MM.1S (cell line): Measurements from ENCODE around the gene ARID4B.

Source experiments
- DNase-seq: peaks from one replicate; pipeline ENCODE4 v3.0.0-alpha.2; 2015
- H2AFZ ChIP-seq: fragments of 300-600 bp; sonication (generic); 2 replicates; pipeline ENCODE4 v1.6.0; 2016; ENCODE audit warnings: antibody characterized with exemption, low read length
- H3F3A ChIP-seq: fragments of 300-600 bp; sonication (generic); 2 replicates; pipeline ENCODE4 v1.6.1; 2016; ENCODE audit warnings: mild to moderate bottlenecking, antibody characterized with exemption, low read length, moderate library complexity, mixed read lengths; ENCODE audit not compliant: insufficient read depth
- H3K27ac ChIP-seq: fragments of 300-600 bp; sonication (generic); 2 replicates; pipeline ENCODE4 v1.5.1; 2016; ENCODE audit warnings: mild to moderate bottlenecking, low read length
- H3K27me3 ChIP-seq: fragments of 300-600 bp; sonication (generic); replicated peaks from 2 replicates; pipeline ENCODE4 v1.6.0; 2016; ENCODE audit warnings: low read length; ENCODE audit not compliant: insufficient read depth
- H3K36me3 ChIP-seq: fragments of 300-600 bp; sonication (generic); replicated peaks from 2 replicates; pipeline ENCODE4 v1.6.1; 2016; ENCODE audit warnings: mild to moderate bottlenecking, low read length, mixed read lengths; ENCODE audit not compliant: insufficient read depth
- H3K4me1 ChIP-seq: fragments of 300-600 bp; sonication (generic); 2 replicates; pipeline ENCODE4 v1.6.1; 2016; ENCODE audit warnings: low read length, mixed read lengths
- H3K4me2 ChIP-seq: fragments of 300-600 bp; sonication (generic); 2 replicates; pipeline ENCODE4 v1.6.0; 2016; ENCODE audit warnings: low read depth, low read length
- H3K4me3 ChIP-seq: fragments of 300-600 bp; sonication (generic); 2 replicates; pipeline ENCODE4 v1.5.1; 2016; ENCODE audit warnings: low read length, mixed read lengths
- H3K79me2 ChIP-seq: fragments of 300-600 bp; sonication (generic); 2 replicates; pipeline ENCODE4 v1.6.1; 2016; ENCODE audit warnings: mixed run types, low read length, mixed read lengths
- H3K9ac ChIP-seq: fragments of 300-600 bp; sonication (generic); 2 replicates; pipeline ENCODE4 v1.6.1; 2016; ENCODE audit warnings: low read length, mixed read lengths
- H3K9me2 ChIP-seq: fragments of 300-600 bp; sonication (generic); replicated peaks from 2 replicates; pipeline ENCODE4 v1.6.1; 2016; ENCODE audit warnings: mild to moderate bottlenecking, low read length, mixed read lengths; ENCODE audit not compliant: insufficient read depth
- H3K9me3 ChIP-seq: fragments of 300-600 bp; sonication (generic); replicated peaks from 2 replicates; pipeline ENCODE4 v1.6.1; 2016; ENCODE audit warnings: mild to moderate bottlenecking, low read length, mixed read lengths; ENCODE audit not compliant: insufficient read depth
- H4K20me1 ChIP-seq: fragments of 300-600 bp; sonication (generic); 2 replicates; pipeline ENCODE4 v1.6.1; 2016; ENCODE audit warnings: mild to moderate bottlenecking, low read length, moderate library complexity, mixed read lengths; ENCODE audit not compliant: insufficient read depth
- EZH2 ChIP-seq: fragments of 300-600 bp; sonication (generic); optimal IDR thresholded peaks from 2 replicates; pipeline ENCODE3; 2017; ENCODE audit warnings: low read depth, mild to moderate bottlenecking, antibody characterized with exemption, low read length, mixed read lengths
- EZH2phosphoT487 ChIP-seq: fragments of 300-600 bp; sonication (generic); IDR thresholded peaks from 2 replicates; pipeline ENCODE4 v1.6.1; 2018; ENCODE audit warnings: antibody characterized with exemption, low read length
- TF ChIP-seq, protein P1 (sequence below): fragments of 300-600 bp; sonication (generic); IDR thresholded peaks from 2 replicates; pipeline ENCODE4 v1.5.1; 2016; ENCODE audit warnings: antibody characterized with exemption, low read length, mixed read lengths

ARID4B gene

DNA sequence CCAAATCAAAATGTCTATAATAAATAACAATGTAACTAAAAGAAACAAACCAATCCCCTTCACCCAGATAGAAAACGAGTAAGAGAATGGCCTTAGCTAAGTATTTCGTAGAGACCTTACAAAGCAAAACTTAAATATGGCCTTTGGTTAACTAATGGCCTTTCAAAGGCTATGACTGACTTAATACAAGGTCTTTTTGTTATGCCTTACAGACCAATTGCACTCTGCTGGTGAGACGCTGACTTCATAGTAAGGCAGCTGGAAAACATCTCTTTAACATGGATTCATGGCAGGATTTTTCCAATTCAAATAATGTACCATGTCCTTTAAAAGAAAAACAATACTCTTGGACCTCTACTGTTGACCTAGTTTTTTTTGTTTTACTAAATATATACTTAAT is 23.5 kb upstream of the ARID4B start:
- H3K36me3 ChIP-seq: no peaks in the 10 kb centered on the region
- no peak for DNase-seq
- no peaks in the 10 kb centered on the region for H3K9me3 ChIP-seq
- no peak overlapping the region for H3K4me3 ChIP-seq
- H3K4me1 ChIP-seq: no peaks in the 10 kb centered on the region
- H4K20me1 ChIP-seq: no peaks in the 10 kb centered on the region
- no peak for TF ChIP-seq EZH2
- no peak for TF ChIP-seq EZH2phosphoT487
- TF ChIP-seq, protein P1, sequence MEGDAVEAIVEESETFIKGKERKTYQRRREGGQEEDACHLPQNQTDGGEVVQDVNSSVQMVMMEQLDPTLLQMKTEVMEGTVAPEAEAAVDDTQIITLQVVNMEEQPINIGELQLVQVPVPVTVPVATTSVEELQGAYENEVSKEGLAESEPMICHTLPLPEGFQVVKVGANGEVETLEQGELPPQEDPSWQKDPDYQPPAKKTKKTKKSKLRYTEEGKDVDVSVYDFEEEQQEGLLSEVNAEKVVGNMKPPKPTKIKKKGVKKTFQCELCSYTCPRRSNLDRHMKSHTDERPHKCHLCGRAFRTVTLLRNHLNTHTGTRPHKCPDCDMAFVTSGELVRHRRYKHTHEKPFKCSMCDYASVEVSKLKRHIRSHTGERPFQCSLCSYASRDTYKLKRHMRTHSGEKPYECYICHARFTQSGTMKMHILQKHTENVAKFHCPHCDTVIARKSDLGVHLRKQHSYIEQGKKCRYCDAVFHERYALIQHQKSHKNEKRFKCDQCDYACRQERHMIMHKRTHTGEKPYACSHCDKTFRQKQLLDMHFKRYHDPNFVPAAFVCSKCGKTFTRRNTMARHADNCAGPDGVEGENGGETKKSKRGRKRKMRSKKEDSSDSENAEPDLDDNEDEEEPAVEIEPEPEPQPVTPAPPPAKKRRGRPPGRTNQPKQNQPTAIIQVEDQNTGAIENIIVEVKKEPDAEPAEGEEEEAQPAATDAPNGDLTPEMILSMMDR: no peak
- H3K9me2 ChIP-seq: no peaks in the 10 kb centered on the region
- H2AFZ ChIP-seq: no peak overlapping the region
- no peaks in the 10 kb centered on the region for H3F3A ChIP-seq
- no peak overlapping the region for H3K27ac ChIP-seq
- no peak overlapping the region for H3K4me2 ChIP-seq
- no peak overlapping the region for H3K9ac ChIP-seq
- no peaks in the 10 kb centered on the region for H3K79me2 ChIP-seq
- H3K27me3 ChIP-seq: no peaks in the 10 kb centered on the region

- H3K4me3 ChIP-seq: no peak overlapping the region
- H3K9me2 ChIP-seq: no peaks in the 10 kb centered on the region
- H3K27me3 ChIP-seq: no peaks in the 10 kb centered on the region
- no peak overlapping the region for H2AFZ ChIP-seq
- no peak for DNase-seq
- no peaks in the 10 kb centered on the region for H3K4me1 ChIP-seq
- H4K20me1 ChIP-seq: no peaks in the 10 kb centered on the region
- TF ChIP-seq EZH2 (no peak), EZH2phosphoT487 (no peak)
- TF ChIP-seq, protein P1: no peak
- no peak overlapping the region for H3K9ac ChIP-seq
- no peaks in the 10 kb centered on the region for H3K9me3 ChIP-seq
- no peaks in the 10 kb centered on the region for H3F3A ChIP-seq
- H3K79me2 ChIP-seq: no peaks in the 10 kb centered on the region
- H3K27ac ChIP-seq: no peak overlapping the region
- H3K4me2 ChIP-seq: no peak overlapping the region
- no peaks in the 10 kb centered on the region for H3K36me3 ChIP-seq
Measured at GRCh38 chr1:235343726-235344125, 15.7 kb upstream of the ARID4B start.

DNA sequence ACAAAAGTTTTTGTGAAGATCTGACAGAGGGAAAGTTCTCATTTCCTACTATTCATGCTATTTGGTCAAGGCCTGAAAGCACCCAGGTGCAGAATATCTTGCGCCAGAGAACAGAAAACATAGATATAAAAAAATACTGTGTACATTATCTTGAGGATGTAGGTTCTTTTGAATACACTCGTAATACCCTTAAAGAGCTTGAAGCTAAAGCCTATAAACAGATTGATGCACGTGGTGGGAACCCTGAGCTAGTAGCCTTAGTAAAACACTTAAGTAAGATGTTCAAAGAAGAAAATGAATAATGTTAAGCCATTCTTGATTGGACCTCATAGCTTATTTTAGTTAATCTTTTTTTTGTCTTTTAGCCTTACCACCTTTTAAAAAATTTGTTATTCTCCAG is 14.5 kb upstream of the ARID4B start:
- Histone ChIP-seq H3K9me2 (no peaks in the 10 kb centered on the region), H3K27me3 (no peaks in the 10 kb centered on the region), H4K20me1 (no peaks in the 10 kb centered on the region), H3K9ac (no peak overlapping the region), H3K9me3 (no peaks in the 10 kb centered on the region), H3F3A (no peaks in the 10 kb centered on the region), H3K27ac (no peak overlapping the region), H3K4me3 (no peak overlapping the region), H3K4me1 (no peaks in the 10 kb centered on the region), H3K79me2 (no peaks in the 10 kb centered on the region), H2AFZ (no peak overlapping the region), H3K36me3 (no peaks in the 10 kb centered on the region), H3K4me2 (no peak overlapping the region)
- no peak for DNase-seq
- TF ChIP-seq, protein P1: no peak
- no peak for TF ChIP-seq EZH2phosphoT487
- TF ChIP-seq EZH2: no peak
